ENCODE results near the gene CSNK1A1. TPM values are rescaled to one million over a fixed set of nuclear protein-coding genes. Genes with fewer than 3 reads are reported as not detected.
"Not testable (repeated sequence)": the region's sequence is repeated elsewhere in the genome, so short reads cannot be mapped to it uniquely, and the experiment has no call there.

The CSNK1A1 gene
- total RNA-seq, 4 donors from 2014 or later: 146 to 200 (median 166) TPM

DNA sequence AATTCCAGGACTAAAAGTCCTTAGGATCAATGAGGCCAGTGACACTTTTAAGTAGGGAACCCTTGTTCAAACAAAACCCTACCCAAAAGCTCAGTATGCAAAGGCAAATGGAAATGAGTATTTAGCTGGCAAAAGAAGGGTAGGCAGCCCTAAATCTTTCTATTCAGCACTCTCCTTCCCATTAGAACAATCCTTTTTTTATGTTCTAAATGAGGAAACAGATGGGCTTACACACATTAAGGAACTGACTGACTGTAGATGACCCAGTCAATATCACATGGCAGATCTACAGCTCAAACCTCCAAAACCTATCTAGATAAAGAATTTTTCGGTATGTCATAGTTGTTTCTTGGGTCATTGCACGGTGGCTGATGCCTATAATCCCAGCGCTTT is 7.2 kb downstream of the CSNK1A1 start:
- Histone ChIP-seq H3K9me3 (no peaks in the 10 kb centered on the region), H3K27ac (peak overlapping the region in 3 of 4 donors; percentile 29 to 68 (median 58)), H3K36me3 (peaks cover 0 to 38% (median 0%) of the 10 kb centered on the region in 3 donors), H3K27me3 (no peaks in the 10 kb centered on the region), H3K4me3 (no peak overlapping the region), H3K4me1 (peaks cover 0 to 93% (median 65%) of the 10 kb centered on the region in 4 donors)
- 45 to 52% methylated on average over 3 of the region's 3 CpGs for WGBS, 2 donors
- TF ChIP-seq POLR2A (IDR thresholded peaks at IDR 0.05) (no peak), EP300 (IDR thresholded peaks at IDR 0.05) (no peak)
- TF ChIP-seq, protein P1, sequence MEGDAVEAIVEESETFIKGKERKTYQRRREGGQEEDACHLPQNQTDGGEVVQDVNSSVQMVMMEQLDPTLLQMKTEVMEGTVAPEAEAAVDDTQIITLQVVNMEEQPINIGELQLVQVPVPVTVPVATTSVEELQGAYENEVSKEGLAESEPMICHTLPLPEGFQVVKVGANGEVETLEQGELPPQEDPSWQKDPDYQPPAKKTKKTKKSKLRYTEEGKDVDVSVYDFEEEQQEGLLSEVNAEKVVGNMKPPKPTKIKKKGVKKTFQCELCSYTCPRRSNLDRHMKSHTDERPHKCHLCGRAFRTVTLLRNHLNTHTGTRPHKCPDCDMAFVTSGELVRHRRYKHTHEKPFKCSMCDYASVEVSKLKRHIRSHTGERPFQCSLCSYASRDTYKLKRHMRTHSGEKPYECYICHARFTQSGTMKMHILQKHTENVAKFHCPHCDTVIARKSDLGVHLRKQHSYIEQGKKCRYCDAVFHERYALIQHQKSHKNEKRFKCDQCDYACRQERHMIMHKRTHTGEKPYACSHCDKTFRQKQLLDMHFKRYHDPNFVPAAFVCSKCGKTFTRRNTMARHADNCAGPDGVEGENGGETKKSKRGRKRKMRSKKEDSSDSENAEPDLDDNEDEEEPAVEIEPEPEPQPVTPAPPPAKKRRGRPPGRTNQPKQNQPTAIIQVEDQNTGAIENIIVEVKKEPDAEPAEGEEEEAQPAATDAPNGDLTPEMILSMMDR (IDR thresholded peaks at IDR 0.05): no peak
- no peak for DNase-seq (ENCODE audit: low spot score in 2 of 2)

DNA sequence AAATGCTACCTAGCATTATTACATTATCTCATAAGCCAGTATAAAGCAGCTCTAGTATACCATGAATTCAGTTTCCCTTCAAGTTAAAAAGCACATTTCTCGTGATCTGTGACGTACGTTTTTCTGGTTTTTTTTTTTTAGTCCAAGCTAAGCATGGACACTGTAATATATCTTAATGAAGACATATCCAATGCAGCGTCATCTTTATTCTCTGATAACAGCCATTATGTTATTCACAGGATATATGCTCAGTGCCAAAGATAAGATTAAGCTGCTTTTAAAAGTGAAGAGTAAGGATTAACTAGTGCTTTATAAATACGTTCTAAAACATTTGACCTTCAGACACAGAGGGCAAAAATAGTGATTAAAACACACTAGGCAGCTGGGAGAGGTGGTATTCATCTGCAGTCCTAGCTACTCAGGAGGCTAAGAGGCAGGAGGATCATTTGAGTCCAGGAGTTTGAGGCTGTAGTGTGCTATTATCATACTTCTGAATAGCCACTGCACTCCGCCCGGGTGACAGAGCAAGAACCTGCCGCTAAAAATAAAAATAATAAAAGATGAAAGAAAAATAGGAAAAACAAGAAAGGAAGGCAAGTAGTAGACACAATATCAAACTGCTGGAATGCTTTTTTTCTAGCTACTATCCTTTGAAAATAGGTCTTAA is 7.7 kb downstream of the CSNK1A1 start:
- no peak for DNase-seq (ENCODE audit: low spot score in 2 of 2)
- H3K27me3 ChIP-seq: no peaks in the 10 kb centered on the region
- H3K36me3 ChIP-seq: peaks cover 0 to 37% (median 0%) of the 10 kb centered on the region in 3 donors
- TF ChIP-seq EP300 (IDR thresholded peaks at IDR 0.05) (no peak), POLR2A (IDR thresholded peaks at IDR 0.05) (no peak)
- TF ChIP-seq, protein P1 (IDR thresholded peaks at IDR 0.05): no peak
- H3K27ac ChIP-seq: peak overlapping the region in 3 of 4 donors; percentile 29 to 68 (median 58)
- H3K4me1 ChIP-seq: peaks cover 0 to 93% (median 62%) of the 10 kb centered on the region in 4 donors
- WGBS, 2 donors: 42 to 46% methylated on average over 8 of the region's 8 CpGs
- H3K9me3 ChIP-seq: no peaks in the 10 kb centered on the region
- H3K4me3 ChIP-seq: peak overlapping the region in 1 of 4 donors; percentile 9

DNA sequence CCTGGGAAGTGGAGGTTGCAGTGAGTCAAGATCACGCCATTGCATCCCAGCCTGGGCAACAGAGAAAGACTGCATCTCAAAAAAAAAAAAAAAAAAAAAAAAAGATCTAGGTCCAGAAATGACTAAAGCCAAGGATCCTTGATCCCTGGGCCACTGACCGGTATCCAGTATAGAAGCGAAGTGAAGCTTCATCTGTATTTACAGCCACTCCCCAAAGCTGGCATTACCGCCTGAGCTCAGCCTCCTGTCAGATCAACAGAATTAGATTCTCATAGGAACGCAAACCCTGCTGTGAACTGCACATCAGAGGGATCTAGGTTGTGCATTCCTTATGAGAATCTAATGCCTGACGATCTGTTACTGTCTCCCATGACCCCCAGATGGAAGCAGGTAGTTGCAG is 9.3 kb downstream of the CSNK1A1 start:
- Histone ChIP-seq H3K36me3 (peaks cover 0 to 33% (median 0%) of the 10 kb centered on the region in 3 donors), H3K9me3 (no peaks in the 10 kb centered on the region), H3K27me3 (no peaks in the 10 kb centered on the region), H3K27ac (no peak overlapping the region), H3K4me3 (no peak overlapping the region), H3K4me1 (peaks cover 0 to 90% (median 51%) of the 10 kb centered on the region in 4 donors)
- 80 to 88% methylated on average over 6 of the region's 6 CpGs for WGBS, 2 donors
- no peak for TF ChIP-seq EP300 (IDR thresholded peaks at IDR 0.05)
- TF ChIP-seq POLR2A (IDR thresholded peaks at IDR 0.05): no peak
- TF ChIP-seq, protein P1 (IDR thresholded peaks at IDR 0.05): no peak
- no peak for DNase-seq (ENCODE audit: low spot score in 2 of 2)

DNA sequence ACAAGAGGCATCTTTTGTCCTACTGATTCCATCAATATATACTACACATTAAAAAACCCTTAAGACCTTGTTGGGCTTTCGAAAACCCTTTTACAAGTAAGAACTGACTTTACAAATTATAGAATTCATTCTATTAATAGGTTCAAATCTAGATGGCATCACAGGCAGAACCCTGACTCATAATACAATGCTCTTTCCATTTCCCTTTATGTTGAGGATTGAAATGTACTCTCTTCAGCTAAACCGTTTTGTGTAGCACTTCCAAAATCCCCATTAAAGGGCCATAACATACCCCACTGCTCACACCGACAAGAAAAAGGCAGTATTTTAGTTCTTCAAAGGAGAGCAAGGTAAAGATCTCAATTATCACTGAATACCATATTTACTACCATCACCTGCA is 11.2 kb downstream of the CSNK1A1 start:
- Histone ChIP-seq H3K9me3 (no peaks in the 10 kb centered on the region), H3K36me3 (peaks cover 0 to 22% (median 0%) of the 10 kb centered on the region in 3 donors), H3K4me1 (peaks cover 0 to 89% (median 46%) of the 10 kb centered on the region in 4 donors), H3K27me3 (no peaks in the 10 kb centered on the region), H3K27ac (no peak overlapping the region), H3K4me3 (no peak overlapping the region)
- no peak for DNase-seq (ENCODE audit: low spot score in 2 of 2)
- WGBS, 2 donors: 56 to 58% methylated on average over 3 of the region's 3 CpGs
- TF ChIP-seq POLR2A (IDR thresholded peaks at IDR 0.05) (no peak), EP300 (IDR thresholded peaks at IDR 0.05) (no peak)
- TF ChIP-seq, protein P1 (IDR thresholded peaks at IDR 0.05): no peak

DNA sequence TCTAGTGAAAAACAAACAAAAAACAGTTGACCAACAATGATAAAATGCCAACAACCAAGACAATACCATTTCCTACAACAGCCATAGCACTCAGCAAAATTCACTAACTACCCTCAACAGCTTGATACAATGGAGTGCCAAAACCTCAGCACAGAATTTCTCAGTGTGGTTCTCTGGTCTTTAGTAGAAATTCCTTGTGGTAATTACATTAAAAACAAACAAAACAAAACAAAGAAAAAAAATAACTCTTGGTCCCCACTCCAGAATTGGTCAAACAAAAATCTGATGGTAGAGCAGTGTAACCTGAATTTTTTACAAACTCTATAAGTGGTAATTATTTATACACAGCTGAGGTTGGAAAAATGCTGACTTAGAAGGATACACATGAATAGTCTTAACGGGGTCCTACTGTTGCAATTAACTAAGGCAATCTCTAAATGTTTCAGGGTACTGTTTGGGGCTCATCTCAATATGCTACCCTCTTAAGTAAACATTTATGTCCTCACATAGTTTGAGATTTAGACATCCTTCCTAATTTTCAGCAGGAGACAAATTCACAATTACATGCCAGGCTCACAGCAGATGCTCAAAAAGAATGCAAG is 13.8 kb downstream of the CSNK1A1 start:
- no peaks in the 10 kb centered on the region for H3K9me3 ChIP-seq
- H3K4me1 ChIP-seq: peaks cover 0 to 80% (median 31%) of the 10 kb centered on the region in 4 donors
- no peak overlapping the region for H3K27ac ChIP-seq
- no peak overlapping the region for H3K4me3 ChIP-seq
- no peaks in the 10 kb centered on the region for H3K27me3 ChIP-seq
- 50 to 65% methylated on average over 1 of the region's 1 CpG for WGBS, 2 donors
- peaks cover 0 to 18% (median 0%) of the 10 kb centered on the region in 3 donors for H3K36me3 ChIP-seq
- TF ChIP-seq, protein P1 (IDR thresholded peaks at IDR 0.05): no peak
- TF ChIP-seq EP300 (IDR thresholded peaks at IDR 0.05) (no peak), POLR2A (IDR thresholded peaks at IDR 0.05) (no peak)
- DNase-seq (ENCODE audit: low spot score in 2 of 2): no peak

DNA sequence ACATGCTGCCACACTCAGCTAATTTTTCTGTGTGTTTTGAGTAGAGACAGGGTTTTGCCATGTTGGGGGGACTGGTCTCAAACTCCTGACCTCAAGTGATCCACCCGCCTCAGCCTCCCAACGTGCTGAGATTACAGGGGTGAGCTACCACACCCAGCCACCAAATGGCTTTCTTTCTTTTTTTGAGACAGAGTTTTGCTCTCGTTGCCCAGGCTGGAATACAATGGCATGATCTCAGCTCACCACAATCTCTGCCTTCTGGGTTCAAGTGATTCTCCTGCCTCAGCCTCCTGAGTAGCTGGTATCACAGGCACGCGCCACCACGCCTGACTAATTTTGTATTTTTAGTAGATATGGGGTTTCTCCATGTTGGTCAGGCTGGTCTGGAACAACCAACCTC is 15.5 kb downstream of the CSNK1A1 start:
- not testable (repeated sequence) for H3K9me3 ChIP-seq; H3K36me3 ChIP-seq; DNase-seq (ENCODE audit: low spot score in 2 of 2); H3K4me3 ChIP-seq; H3K27me3 ChIP-seq
- Histone ChIP-seq H3K4me1 (peaks cover 0 to 77% (median 31%) of the 10 kb centered on the region in 4 donors), H3K27ac (peak overlapping the region in 1 of 4 donors; percentile 36)
- WGBS, 2 donors: 84 to 92% methylated on average over 6 of the region's 6 CpGs
